ENCODE data around the gene ATP4B. TPM values are rescaled to one million over a fixed set of nuclear protein-coding genes. Genes with fewer than 3 reads are reported as not detected.

The ATP4B gene
- total and polyA plus RNA-seq, 2 of the 8 experiments (the other 6 are each of a cell fraction or from before 2014, with no cell fraction given), result 0.05 TPM; not detected in 1

- Histone ChIP-seq H3K4me1 (replicated peaks in 1 of 4; ENCODE audit: control insufficient read depth in 3 of 4, insufficient read depth in 4 of 4, low read length in 3 of 4) (no peaks in the 10 kb centered on the region; a peak in 3 of 7 replicates), H2BK15ac (ENCODE audit: low read length) (no peak overlapping the region), H3K18ac (ENCODE audit: extremely low read depth, low read length) (no peak overlapping the region), H3K4ac (replicated peaks; ENCODE audit: insufficient read length, low read depth, low read length) (no peak overlapping the region), H4K8ac (ENCODE audit: extremely low read depth, insufficient read depth, low read length) (no peak overlapping the region; the same call in 1 of the 2 replicates), H3K14ac (ENCODE audit: insufficient read length) (no peak overlapping the region), H3K27me3 (replicated peaks in 1 of 4; ENCODE audit: control insufficient read depth in 3 of 4, extremely low read depth in 1 of 4, insufficient read depth in 3 of 4, low read length in 3 of 4) (no peaks in the 10 kb centered on the region; a peak in 1 of 7 replicates), H3K4me2 (ENCODE audit: insufficient read depth in 1 of 2, low read depth in 2 of 2, low read length in 2 of 2) (no peak overlapping the region), H2BK5ac (ENCODE audit: low read depth, low read length) (peak overlapping the region; percentile 82), H3K56ac (replicated peaks; ENCODE audit: insufficient read length, low read depth, low read length) (no peak overlapping the region), H3K23me2 (ENCODE audit: low read depth, low read length) (peaks cover 9% of the 10 kb centered on the region), H4K20me1 (replicated peaks in 1 of 2; ENCODE audit: control insufficient read depth in 1 of 2, insufficient read depth in 2 of 2, low read length in 2 of 2) (peaks cover 8 to 28% of the 10 kb centered on the region in 2 experiments), H2AK5ac (ENCODE audit: low read depth, low read length) (no peak overlapping the region), H3K27ac (ENCODE audit: low read depth, low read length) (no peak overlapping the region), H4K91ac (replicated peaks; ENCODE audit: insufficient read length, low read length) (no peak overlapping the region), H3K9me3 (ENCODE audit: insufficient read depth in 2 of 2, low read depth in 1 of 2, low read length in 1 of 2) (no peaks in the 10 kb centered on the region), H4K5ac (ENCODE audit: insufficient read length, low read depth, low read length) (no peak overlapping the region), H2BK120ac (replicated peaks; ENCODE audit: low read depth, low read length) (no peak overlapping the region), H2BK12ac (ENCODE audit: low read depth, low read length) (no peak overlapping the region), H3K4me3 (ENCODE audit: extremely low read depth in 1 of 4, insufficient read depth in 2 of 4, low read depth in 3 of 4, low read length in 4 of 4) (no peak overlapping the region), H3K79me1 (ENCODE audit: low read depth, low read length) (peaks cover 32% of the 10 kb centered on the region), H2AFZ (ENCODE audit: low read length) (no peak overlapping the region), H2BK20ac (ENCODE audit: low read length) (no peak overlapping the region), H3K9ac (replicated peaks in 1 of 4; ENCODE audit: extremely low read depth in 1 of 4, low read depth in 3 of 4, low read length in 3 of 4) (no peak overlapping the region), H3K36me3 (ENCODE audit: control insufficient read depth in 2 of 4, insufficient read depth in 4 of 4, low read length in 3 of 4) (peaks cover 2 to 12% (median 4%) of the 10 kb centered on the region in 4 experiments; a peak in 4 of 8 replicates), H3K79me2 (ENCODE audit: control insufficient read depth in 1 of 2, insufficient read depth in 2 of 2, low read length in 2 of 2) (peaks cover 6 to 86% of the 10 kb centered on the region in 2 experiments), H3K23ac (ENCODE audit: insufficient read length) (no peak overlapping the region)
- no peak for TF ChIP-seq ATF3 (IDR thresholded peaks at IDR 0.05; ENCODE audit: insufficient read depth, low read depth, low read length)
- TF ChIP-seq CEBPB (IDR thresholded peaks at IDR 0.05; ENCODE audit: low read depth, low read length), result peak; percentile 50; the same call in 1 of the 2 replicates
- POLR2A ChIA-PET (ENCODE audit: partially characterized antibody), result no interaction called here
- 92% methylated on average over 22 of the region's 22 CpGs; no CpG with 5 or more reads in 1 of the 2 experiments for WGBS, 2 experiments (ENCODE audit: extremely low coverage in 1 of 2, insufficient coverage in 1 of 2, insufficient read length in 1 of 2, insufficient replicate concordance in 2 of 2, low coverage in 1 of 2, low lambda C conversion rate in 2 of 2, missing lambda C conversion rate in 1 of 2)
- DNase-seq (ENCODE audit: low read depth in 1 of 2, low spot score in 2 of 2) (no peak), FAIRE-seq (no peak)
- CTCF ChIA-PET (ENCODE audit: partially characterized antibody), result no interaction called here
Measured at GRCh38 chr13:113608967-113609533, 48.9 kb downstream of the ATP4B start.

All from H1 (cell line).